ENCODE data around the gene APMAP. TPM values are rescaled to one million over a fixed set of nuclear protein-coding genes. Genes with fewer than 3 reads are reported as not detected.
A peak's percentile ranks its signal among the peaks of the same experiment; 100 is the strongest.
"Not testable (repeated sequence)": the region's sequence is repeated elsewhere in the genome, so short reads cannot be mapped to it uniquely, and the experiment has no call there.

APMAP gene
- total RNA-seq, 1 experiment from 2014 or later: 132 TPM

DNA sequence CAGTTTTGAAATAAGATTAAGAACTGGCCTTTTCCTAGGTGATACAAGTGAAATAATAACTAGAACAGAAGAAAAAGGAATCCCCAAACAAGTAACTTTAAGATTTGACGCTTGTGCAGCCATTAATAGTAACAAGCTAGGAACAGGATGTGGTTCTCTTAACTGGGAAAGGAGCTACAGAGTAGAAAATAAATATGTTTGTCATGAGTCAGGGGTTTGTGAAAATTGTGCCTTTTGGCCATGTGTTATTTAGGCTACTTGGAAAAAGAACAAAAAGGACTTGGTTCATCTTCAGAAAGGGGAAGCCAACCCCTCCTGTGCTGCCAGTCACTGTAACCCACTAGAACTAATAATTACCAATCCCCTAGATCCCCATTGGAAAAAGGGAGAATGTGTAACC is 60.7 kb downstream of the APMAP start:
- in situ Hi-C loops (cut with HindIII; ENCODE audit: low pct_unique_long_range_greater_than_20kb, low sequenced_read_pairs); DNase-seq (ENCODE audit: low read depth): not testable (repeated sequence)

DNA sequence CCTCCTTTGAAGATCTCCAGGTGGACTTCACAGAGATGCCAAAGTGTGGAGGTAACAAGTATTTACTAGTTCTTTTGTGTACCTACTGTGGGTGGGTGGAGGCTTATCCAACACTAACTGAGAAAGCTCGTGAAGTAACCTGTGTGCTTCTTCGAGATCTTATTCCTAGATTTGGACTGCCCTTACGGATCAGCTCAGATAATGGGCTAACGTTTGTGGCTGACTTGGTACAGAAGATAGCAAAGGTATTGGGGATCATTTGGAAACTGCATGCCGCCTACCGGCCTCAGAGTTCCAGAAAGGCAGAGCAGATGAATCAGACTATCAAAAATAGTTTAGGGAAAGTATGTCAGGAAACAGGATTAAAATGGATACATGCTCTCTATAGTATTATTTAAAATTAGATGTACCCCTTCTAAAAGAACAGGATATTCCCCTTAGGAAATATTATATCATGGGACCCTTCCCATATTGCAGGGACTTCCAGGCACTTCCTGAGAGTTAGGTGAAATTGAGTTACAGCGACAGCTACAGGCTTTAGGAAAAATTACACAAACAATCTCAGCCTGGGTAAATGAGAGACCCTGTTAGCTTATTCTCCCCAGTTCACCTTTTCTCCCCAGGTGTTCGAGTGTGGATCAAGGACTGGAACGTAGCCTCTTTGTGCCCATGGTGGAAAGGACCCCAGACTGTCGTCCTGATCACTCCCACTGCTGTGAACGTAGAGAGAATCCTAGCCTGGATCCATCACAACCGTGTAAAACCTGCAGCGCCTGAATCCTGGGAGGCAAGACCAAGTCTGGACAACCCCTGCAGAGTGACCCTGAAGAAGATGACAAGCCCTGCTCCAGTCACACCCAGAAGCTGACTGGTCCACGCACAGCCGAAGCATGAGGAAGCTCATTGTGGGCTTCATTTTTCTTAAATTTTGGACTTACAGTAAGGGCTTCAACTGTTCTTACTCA is 61.5 kb downstream of the APMAP start:
- DNase-seq (ENCODE audit: low read depth); in situ Hi-C loops (cut with HindIII; ENCODE audit: low pct_unique_long_range_greater_than_20kb, low sequenced_read_pairs): not testable (repeated sequence)

DNA sequence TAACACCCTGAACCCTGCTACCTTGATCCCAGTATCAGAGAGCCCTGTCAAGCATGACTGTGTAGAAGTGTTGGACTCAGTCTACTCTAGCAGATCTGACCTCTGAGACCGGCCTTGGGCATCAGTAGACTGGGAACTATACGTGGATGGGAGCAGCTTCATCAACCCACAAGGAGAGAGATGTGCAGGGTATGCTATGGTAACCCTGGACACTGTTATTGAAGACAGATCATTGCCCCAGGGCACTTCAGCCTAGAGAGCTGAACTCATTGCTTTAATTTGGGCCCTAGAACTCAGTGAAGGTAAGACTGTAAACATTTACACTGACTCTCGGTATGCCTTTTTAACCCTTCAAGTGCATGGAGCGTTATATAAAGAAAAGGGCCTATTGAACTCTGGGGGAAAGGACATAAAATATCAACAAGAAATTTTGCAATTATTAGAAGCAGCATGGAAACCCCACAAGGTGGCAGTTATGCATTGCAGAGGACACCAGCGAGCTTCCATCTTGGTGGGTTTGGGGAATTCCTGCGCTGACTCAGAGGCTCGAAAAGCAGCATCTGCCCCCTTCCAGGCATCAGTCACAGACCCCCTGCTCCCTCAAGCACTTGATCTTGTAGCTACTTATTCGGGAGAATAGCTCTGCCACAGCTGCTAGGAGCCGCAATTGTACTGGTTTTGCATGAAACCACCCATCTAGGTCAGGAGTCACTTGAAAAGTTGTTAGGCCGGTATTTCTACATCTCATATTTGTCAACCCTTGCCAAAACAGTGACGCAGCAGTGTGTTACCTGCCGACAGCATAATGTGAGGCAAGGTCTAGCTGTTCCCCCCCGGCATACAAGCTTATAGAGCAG is 62.5 kb downstream of the APMAP start:
- DNase-seq (ENCODE audit: low read depth); in situ Hi-C loops (cut with HindIII; ENCODE audit: low pct_unique_long_range_greater_than_20kb, low sequenced_read_pairs): not testable (repeated sequence)

DNA sequence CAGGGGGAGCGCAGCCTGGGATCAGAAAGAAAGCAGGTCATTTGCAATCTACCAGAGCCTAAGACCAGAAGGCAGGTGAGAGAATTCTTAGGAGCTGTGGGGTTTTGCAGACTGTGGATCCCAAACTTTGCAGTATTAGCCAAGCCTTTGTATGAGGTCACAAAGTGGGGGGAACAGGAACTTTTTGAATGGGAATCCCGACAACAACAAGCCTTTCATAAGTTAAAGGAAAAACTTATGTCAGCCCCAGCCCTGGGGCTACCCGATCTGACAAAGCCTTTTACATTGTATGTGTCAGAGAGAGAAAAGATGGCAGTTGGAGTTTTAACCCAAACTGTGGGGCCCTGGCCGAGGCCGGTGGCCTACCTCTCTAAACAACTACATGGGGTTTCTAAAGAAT is 63.3 kb downstream of the APMAP start:
- in situ Hi-C loops (cut with HindIII; ENCODE audit: low pct_unique_long_range_greater_than_20kb, low sequenced_read_pairs); DNase-seq (ENCODE audit: low read depth): not testable (repeated sequence)

DNA sequence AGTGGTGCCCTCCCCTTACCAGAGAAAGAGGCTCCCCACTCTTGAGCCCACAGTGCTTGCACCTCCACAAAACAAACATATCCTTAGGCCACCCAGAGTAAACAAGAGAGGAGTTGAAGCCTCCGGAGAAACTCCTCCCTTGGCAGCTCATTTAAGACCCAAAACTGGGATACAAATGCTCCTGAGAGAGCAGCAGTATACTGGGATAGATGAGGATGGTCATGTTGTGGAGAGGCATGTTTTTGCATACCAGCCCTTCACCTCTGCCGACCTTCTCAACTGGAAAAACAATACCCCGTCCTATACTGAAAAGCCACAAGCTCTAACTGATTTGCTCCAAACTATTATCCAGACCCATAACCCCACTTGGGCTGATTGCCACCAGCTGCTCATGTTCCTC is 71.8 kb downstream of the APMAP start:
- DNase-seq (ENCODE audit: low read depth): not testable (repeated sequence)

DNA sequence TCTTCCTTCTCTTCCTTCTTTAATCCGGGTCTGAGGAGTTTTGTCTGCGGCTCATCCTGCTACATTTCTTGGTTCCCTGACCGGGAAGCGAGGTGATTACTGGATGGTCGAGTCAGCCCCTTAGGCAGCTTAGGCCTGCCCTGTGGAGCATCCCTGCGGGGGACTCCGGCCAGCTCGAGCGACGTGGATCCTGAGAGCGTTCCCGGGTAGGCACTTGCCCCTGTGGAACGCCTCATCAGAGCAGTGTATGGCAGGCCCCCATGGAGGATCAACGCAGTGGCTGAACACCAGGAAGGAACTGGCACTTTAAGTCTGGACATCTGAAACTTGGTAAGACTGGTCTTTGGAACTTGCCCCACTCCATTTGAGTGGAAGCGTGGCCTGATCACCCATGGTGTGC is 72.9 kb downstream of the APMAP start:
- in situ Hi-C loops (cut with HindIII; ENCODE audit: low pct_unique_long_range_greater_than_20kb, low sequenced_read_pairs): not testable (repeated sequence)

More for the DNA sequence above, 71.8 kb downstream of the APMAP start:
- in situ Hi-C loops (cut with HindIII; ENCODE audit: low pct_unique_long_range_greater_than_20kb, low sequenced_read_pairs): not testable (repeated sequence)

DNA sequence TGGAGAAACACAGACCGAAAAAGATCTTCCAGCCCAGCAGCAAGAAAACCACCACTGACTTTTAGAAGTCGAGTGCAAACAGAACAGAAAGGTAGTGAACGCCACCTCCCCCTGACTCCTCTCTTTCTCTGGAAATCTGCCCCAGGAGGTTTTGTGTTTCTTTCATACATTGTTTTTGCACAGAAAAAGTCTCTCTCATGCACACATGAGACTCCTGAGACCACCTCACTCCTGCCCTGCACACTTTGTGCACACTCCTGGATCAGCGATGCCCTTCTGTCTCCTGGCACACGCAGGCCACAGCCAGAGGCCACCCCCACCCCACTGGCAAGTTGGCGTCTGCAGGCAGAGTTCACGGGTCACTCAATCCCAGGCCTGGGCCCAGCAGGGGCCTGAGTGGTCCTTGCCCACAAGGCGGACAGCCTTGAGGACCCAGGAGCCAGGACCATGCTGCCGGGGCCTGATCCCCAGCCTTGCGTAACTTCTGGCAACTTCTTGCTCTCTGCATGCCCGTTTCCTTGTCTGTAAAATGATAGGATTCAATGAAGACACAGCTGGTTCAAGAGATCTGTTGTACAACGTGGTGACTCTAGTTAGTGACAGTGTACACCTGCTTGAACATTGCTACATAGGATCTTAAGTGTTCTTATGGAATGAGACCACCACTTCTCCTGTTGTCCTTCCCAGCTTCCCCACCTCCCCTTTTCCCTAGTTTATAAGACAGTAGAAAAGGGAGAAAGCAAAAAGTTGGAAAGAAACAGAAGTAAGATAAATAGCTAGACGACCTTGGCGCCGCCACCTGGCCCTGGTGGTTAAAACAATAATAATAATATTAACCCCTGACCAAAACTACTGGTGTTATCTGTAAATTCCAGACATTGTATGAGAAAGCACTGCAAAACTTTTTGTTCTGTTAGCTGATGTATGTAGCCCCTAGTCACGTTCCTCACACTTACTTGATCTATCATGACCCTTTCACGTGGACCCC is 73.7 kb downstream of the APMAP start:
- in situ Hi-C loops (cut with HindIII; ENCODE audit: low pct_unique_long_range_greater_than_20kb, low sequenced_read_pairs): no loop called here
- no peak for DNase-seq (ENCODE audit: low read depth)

More for the DNA sequence above, 72.9 kb downstream of the APMAP start:
- DNase-seq (ENCODE audit: low read depth): not testable (repeated sequence)

DNA sequence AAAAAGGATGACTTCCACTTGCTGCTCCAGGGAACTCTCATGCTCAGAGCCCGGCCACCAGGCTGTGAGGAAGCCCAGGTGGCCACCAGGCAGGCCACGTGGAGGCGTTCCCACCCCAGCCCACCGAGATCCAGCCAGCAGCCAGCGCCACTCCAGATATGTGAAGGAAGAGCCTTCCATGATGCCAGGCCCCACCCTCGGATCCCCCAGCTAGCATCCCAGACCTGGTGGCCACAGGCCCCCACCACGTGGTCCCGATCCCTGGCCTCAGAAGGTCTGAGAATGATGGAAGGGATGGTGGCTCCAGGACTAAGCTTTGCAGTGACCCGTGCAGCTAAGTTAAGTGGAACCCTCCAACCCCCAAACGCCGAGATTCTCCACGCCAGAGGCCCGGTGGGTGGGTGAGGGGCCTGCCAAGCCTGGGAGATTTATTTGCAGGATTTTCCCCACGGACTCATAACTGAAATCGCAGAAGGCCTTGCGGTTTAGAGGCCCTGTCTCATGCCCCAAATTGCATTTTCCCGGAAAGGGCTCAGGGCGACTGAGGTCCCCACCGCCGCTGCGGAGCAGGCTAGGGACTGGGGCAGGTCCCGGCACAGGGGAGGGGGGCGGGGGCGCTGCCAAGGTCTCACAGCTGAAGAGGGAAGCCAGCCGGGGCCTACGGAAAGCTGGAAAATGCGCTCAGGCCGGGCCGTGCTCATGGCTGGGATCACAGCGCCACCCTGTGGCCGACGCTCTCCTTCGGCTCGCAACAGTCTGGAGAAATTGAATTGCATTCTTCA is 74.6 kb downstream of the APMAP start:
- in situ Hi-C loops (cut with HindIII; ENCODE audit: low pct_unique_long_range_greater_than_20kb, low sequenced_read_pairs): no loop called here
- DNase-seq (ENCODE audit: low read depth): peak; percentile 30

DNA sequence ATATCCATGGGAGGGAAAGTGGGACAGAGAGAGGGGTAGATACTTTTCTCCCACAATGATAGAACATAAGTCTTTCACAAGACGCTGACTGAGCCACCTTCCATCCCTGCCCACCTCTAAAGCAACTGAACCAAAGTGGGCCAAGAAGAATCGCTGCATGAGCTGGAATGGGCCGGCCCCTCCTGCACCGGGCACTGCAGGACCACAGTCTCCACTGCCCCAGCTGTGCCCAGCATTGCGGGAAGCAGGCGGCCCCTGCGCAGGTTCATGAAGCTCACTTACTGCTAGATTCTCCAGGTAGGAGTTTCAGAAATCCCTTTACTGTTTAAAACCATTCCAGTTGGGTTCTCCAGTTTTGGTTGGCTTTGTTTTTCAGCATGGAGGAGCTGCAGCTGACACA is 75.5 kb downstream of the APMAP start:
- in situ Hi-C loops (cut with HindIII; ENCODE audit: low pct_unique_long_range_greater_than_20kb, low sequenced_read_pairs): no loop called here
- DNase-seq (ENCODE audit: low read depth): no peak

DNA sequence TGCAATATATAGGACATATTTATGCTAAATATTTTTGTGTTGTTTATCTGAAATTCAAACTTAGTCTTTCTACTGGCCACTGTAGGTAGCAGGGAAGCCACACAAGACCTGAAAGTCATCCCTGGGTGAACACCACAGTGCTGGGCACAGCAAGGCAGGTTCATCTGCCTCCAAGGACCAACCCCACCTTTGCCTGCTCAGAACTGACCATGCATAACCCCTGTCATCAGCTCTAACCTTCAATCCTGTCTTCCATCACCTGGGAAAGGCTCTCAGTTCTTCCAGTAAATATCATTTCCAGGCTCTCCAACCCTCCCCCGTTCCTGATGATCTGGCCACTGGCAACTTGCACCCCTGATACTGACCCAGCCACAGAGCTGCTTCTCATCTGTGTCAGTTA is 76.1 kb downstream of the APMAP start:
- DNase-seq (ENCODE audit: low read depth): no peak
- in situ Hi-C loops (cut with HindIII; ENCODE audit: low pct_unique_long_range_greater_than_20kb, low sequenced_read_pairs): no loop called here

DNA sequence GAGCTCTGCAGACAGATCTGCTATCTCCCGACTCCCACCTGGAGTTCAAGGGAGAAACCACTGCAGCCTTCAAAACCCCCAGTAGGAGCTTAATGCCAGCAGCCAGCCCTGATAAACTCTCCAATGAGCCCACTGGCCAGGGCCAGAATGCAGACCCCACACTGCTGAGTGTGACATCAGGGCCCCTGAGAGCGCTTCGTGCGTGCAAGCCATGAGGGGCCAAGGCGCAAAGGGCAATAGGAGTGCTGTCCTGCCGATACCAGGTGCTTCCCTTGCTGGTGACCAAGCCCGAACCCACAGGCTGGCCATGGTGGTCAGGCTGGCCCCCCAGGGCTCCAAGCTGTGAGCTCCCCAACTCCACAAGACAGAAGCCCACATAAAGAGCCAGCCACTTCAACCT is 76.7 kb downstream of the APMAP start:
- DNase-seq (ENCODE audit: low read depth): no peak
- in situ Hi-C loops (cut with HindIII; ENCODE audit: low pct_unique_long_range_greater_than_20kb, low sequenced_read_pairs): no loop called here

DNA sequence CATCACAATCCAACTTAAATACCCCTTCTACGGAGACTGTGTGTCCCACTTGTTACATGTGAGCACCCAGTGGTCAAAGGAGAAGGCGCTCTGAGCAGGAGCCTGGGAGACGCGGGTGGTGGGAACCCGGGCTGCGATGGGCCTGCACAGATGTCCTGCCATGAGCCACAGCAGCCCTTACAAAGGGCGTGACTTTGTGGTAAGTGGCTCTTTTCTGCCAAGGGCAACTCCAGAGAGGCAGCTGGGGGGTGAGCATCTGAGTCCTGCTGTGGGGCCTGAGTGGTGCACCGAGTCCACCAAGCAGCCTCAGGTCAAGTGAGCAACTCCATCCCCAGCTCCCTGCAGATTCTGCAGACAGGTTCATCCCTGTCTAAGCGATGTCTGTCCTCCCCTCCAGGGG is 77.1 kb downstream of the APMAP start:
- in situ Hi-C loops (cut with HindIII; ENCODE audit: low pct_unique_long_range_greater_than_20kb, low sequenced_read_pairs): no loop called here
- DNase-seq (ENCODE audit: low read depth): no peak

DNA sequence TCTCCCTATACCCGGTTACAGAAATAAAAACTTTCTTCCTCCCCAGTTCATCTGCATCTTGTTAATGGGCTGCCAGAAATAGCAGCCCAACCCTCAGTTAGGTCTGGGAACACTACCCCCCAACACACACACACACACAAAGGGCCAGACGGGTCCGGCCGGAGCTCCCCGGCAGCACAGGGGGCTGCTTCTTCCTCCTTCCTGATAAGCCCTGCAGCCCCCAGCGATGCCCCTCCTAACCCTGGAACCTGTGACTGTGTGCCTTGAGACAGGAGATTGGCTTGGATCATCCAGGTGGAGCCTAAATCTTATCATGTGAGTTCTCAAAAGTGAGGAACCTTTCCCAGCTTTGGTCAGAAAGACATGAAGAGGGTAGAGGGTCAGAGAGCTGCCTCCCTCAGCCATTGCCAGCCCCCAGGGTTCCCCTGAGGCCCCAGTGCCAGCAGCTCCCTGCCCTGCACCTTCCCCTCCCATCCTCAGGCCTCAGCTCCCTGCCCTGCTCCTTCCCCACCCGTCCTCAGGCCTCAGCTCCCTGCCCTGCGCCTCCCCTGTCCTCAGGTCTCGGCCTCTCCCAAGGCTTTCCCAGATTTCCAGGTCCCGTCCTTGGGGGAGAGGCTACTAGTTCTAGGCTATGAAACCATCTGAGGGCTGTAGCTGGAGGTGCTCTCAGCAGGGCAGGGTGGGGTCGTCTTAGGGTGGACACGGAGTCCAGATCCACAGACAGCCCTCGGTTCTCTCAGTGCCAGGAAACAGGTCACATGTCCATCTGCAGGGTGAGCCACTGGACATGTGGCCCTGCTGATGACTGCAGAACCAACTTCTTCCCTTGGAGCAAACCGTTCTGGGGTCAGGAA is 77.9 kb downstream of the APMAP start:
- no peak for DNase-seq (ENCODE audit: low read depth)
- in situ Hi-C loops (cut with HindIII; ENCODE audit: low pct_unique_long_range_greater_than_20kb, low sequenced_read_pairs): no loop called here

DNA sequence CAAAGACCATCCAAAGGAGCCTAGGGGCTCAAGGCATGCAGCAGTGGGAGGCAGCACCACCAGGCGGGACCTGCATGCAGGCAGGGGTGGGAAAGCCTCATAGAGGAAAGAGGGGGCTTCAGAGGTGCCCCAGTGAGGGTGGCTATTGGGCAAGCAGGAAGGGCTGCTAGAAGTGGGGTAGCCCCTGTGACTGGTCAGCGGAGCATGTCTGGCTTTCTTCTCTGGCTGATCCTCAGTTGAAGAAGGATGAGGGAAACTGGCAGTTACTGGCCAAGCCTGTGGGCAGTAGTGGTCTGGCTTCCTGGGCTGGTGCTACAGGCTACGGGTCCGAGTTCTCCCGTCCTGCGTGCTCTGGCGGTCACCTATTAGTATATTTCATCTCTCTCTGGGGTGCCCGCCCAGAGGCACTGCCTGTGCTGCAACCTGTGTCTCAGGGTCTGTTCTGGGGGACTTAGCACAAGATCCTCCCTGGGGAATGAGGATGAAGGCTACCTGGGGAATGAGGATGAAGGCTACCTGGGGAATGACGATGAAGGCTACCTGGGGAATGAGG is 79.4 kb downstream of the APMAP start:
- in situ Hi-C loops (cut with HindIII; ENCODE audit: low pct_unique_long_range_greater_than_20kb, low sequenced_read_pairs): no loop called here
- no peak for DNase-seq (ENCODE audit: low read depth)

All from Caki2 (cell line).